Lower leg skin (tissue), 4 donors: ENCODE measurements around the gene UTS2R. TPM values are rescaled to one million over a fixed set of nuclear protein-coding genes. Genes with fewer than 3 reads are reported as not detected.
"Not testable (repeated sequence)": the region's sequence is repeated elsewhere in the genome, so short reads cannot be mapped to it uniquely, and the experiment has no call there.

Experiments
- DNase-seq, 2 donors: peaks; one replicate each; pipeline ENCODE4 v3.0.0-alpha.2; 2019; ENCODE audit warnings: low spot score in 2 of 2
- H3K4me3 ChIP-seq: fragments of 200-600 bp; sonication (generic); 2 replicates; pipeline ENCODE4 v1.5.1; 2017; ENCODE audit warnings: mild to moderate bottlenecking, low read depth; ENCODE audit not compliant: poor library complexity, severe bottlenecking
- CTCF ChIP-seq, 3 donors: fragments of 450-650 bp; IDR thresholded peaks; one replicate each; pipeline ENCODE4 v1.5.1; 2016; ENCODE audit warnings: antibody characterized with exemption in 3 of 3, mild to moderate bottlenecking in 3 of 3, moderate library complexity in 2 of 3
- POLR2A ChIP-seq, 2 donors: fragments of 450-650 bp; IDR thresholded peaks; one replicate each; pipeline ENCODE4 v1.6.1; 2016 to 2017; ENCODE audit warnings: antibody characterized with exemption in 2 of 2, mild to moderate bottlenecking in 1 of 2, moderate library complexity in 1 of 2
- WGBS, 2 donors: methylation state at CpG; one replicate each; pipeline ENCODE4 v1.1.5; 2018; 5-methylcytosine and 5-hydroxymethylcytosine counted together
- intact Hi-C: fragments of 100-400 bp; cut with DNase I; formaldehyde crosslinking; loops from one replicate; pipeline ENCODE4 v1.15.0; 2023; ENCODE audit warnings: low total_unique reads
- total RNA-seq, 4 donors: library from RNA; depleted of rRNA; stranded (reverse); fragments of >200 nt; gene quantifications; one replicate each; pipeline ENCODE4 v1.1.0, GENCODE V29; 2016

The UTS2R gene
- total RNA-seq, 4 donors from 2014 or later, result not detected

DNA sequence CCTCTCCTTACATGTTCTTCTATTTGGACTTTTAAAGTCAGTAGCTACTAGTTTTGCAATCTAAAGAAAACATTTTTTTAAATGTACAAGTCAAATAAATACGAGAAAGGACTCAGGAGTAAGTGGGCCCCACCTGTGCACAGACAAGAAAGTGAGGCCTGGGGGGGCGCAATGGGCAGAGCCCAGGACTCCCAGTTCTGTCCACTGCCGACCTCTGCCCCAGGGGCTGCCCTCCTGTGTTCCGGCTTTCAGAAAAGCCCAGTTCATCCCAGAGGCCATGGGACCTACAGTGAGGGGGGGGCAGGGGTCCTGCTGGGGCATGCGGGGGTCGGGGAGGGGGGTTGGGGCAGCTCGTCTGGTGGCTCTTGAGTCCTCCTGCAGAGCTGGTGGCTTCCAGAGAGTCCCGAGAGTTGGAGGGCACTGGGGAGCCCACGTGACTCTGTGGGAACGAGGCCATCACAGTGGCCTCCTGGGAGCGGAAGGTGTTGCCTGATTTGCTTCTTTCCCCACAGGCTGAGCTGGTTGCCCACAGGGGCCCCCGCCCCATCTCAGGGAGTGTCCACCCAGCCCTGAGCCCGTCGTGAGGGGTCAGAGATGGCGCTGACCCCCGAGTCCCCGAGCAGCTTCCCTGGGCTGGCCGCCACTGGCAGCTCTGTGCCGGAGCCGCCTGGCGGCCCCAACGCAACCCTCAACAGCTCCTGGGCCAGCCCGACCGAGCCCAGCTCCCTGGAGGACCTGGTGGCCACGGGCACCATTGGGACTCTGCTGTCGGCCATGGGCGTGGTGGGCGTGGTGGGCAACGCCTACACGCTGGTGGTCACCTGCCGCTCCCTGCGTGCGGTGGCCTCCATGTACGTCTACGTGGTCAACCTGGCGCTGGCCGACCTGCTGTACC is 2.4 kb downstream of the UTS2R start:
- no peak for DNase-seq
- intact Hi-C loops, result no loop called here
- no peak for TF ChIP-seq CTCF (IDR thresholded peaks at IDR 0.05)
- TF ChIP-seq POLR2A (IDR thresholded peaks at IDR 0.05), result no peak
- H3K4me3 ChIP-seq, result no peak overlapping the region
- WGBS, 2 donors, result 85 to 87% methylated on average over 25 to 36 of the region's 37 CpGs

- DNase-seq, result no peak
- intact Hi-C loops, result no loop called here
- TF ChIP-seq POLR2A (IDR thresholded peaks at IDR 0.05), result no peak
- no peak for TF ChIP-seq CTCF (IDR thresholded peaks at IDR 0.05)
- H3K4me3 ChIP-seq, result no peak overlapping the region
- WGBS, 2 donors, result 50% methylated on average over 64 of the region's 79 CpGs; no CpG with 5 or more reads in 1 of the 2 donors
Measured at GRCh38 chr17:82374626-82375331, 3.2 kb downstream of the UTS2R start.

GRCh38 chr17:82375359-82376041 is 3.9 kb downstream of the UTS2R start:
- DNase-seq, result no peak
- intact Hi-C loops, result no loop called here
- TF ChIP-seq POLR2A (IDR thresholded peaks at IDR 0.05), result no peak
- TF ChIP-seq CTCF (IDR thresholded peaks at IDR 0.05), result no peak
- 53 to 73% methylated on average over 30 to 43 of the region's 46 CpGs for WGBS, 2 donors
- no peak overlapping the region for H3K4me3 ChIP-seq

DNA sequence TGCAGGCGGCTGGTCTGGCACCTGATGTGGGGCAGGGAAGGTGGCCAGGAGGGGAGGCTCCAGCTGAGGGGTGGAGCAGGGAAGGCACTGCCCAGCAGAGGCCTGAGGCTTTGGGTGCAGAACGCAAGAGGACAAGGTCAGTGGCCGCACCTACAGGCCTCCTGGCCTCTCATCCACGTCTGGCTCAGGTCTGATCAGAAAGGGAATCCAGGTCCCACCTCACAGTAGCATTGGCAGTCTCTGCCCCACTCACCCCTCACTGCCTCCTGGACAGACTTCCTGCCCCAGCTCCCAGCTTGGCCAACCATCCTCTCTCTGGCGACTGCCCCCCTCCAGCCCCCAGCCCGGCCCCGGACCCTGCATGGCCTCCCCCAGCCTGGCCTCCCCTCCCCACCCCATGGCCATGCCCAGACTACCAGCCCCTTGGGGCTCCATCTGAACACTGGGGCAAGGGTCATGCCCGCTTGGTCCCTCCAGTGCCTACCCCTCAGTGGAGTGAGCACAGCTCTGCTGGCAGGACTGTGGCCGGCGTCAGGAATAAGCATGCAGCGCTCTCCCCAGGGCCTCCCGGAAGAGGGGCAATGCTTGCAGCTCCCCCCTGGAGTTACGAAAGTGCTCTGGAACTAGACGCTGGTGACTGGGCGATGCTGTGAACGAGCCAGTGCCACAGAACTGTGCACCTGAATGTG is 4.6 kb downstream of the UTS2R start:
- WGBS, 2 donors, result 72 to 79% methylated on average over 16 of the region's 16 CpGs
- TF ChIP-seq CTCF (IDR thresholded peaks at IDR 0.05), result no peak
- no peak for TF ChIP-seq POLR2A (IDR thresholded peaks at IDR 0.05)
- intact Hi-C loops, result no loop called here
- DNase-seq, result no peak
- no peak overlapping the region for H3K4me3 ChIP-seq

DNA sequence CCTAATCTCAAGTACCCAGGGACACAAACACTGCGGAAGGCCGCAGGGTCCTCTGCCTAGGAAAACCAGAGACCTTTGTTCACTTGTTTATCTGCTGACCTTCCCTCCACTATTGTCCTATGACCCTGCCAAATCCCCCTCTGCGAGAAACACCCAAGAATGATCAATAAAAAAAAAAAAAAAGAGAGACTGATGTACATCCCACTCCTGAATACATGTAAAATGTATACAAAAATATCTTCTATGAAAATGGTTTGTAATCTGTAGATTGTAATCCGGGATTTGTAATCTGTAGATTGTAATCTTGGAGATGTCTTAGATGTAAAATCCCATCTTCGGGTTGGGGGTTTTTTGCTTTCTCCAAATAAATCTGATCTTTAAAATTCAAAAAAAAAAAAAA is 5.7 kb downstream of the UTS2R start:
- intact Hi-C loops, DNase-seq, H3K4me3 ChIP-seq: not testable (repeated sequence)
- WGBS, 2 donors, result 64 to 68% methylated on average over 3 of the region's 5 CpGs
